Skin of body (tissue), 2 donors: ENCODE data around the gene EPHA4. TPM values are rescaled to one million over a fixed set of nuclear protein-coding genes. Genes with fewer than 3 reads are reported as not detected.
A peak's percentile ranks its signal among the peaks of the same experiment; 100 is the strongest.

Experiments used
- DNase-seq: peaks from one replicate; lab custom pipeline; 2025; lab: John Stamatoyannopoulos, UW
- total RNA-seq: library from RNA; depleted of rRNA; stranded (reverse); fragments of >200 nt; gene quantifications from one replicate; pipeline ENCODE4 v1.2.3, GENCODE V29; 2014

The EPHA4 gene
- total RNA-seq, 1 donor from 2014 or later: 51.2 TPM

DNA sequence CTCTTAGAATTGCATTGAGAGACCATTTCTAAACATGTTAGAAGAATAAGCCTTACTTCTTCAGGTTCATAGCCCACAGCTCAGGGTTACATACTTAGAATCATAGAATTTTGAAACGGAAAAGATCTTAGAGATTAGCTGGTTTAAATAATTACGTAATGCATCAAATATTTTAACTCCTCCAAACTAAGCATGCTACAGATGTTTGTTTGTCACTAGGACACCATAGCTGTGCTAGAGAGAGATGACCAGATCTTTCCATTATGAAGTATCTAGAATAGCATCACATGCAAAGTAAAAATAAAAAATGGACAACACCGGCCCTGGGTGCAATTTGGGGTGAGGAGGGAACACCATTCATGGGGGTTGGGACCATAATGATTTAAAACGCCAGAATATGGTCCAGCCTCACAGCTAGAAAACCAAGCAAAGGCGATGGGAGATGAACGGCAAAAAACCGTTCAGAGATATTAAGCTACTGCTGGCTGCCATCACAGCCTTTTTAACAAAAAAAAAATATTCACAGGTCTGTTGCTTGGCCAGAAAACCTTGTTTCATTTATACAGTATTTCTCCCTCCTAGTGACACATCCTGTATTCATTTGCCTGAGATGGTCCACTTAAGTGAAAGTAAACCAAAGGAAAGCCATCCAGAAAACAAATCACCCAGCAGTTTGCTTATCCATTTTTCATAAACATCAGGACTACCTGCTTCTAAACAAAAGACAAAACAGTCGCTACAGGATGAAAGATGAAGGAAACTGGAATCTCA is 94.2 kb downstream of the EPHA4 start:
- peak; percentile 18 for DNase-seq

DNA sequence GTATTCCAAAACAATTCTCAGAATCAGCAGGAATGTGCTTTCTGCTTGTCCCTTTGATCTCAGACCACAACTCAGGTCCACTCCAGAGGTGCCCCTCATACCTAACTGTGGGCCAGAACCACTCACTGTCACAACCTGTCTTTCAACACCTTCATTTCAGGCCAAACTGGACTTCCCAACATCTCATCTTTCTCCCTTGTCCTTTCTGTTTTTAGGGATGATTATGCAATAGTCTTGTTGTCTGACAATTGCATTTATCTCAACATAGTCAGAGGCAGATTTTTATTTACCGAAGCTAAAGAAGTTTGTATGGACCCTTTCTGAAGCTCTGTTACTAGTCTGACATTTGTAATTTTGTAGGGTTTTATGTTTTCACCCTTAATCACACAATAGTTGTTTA is 95.9 kb downstream of the EPHA4 start:
- no peak for DNase-seq

DNA sequence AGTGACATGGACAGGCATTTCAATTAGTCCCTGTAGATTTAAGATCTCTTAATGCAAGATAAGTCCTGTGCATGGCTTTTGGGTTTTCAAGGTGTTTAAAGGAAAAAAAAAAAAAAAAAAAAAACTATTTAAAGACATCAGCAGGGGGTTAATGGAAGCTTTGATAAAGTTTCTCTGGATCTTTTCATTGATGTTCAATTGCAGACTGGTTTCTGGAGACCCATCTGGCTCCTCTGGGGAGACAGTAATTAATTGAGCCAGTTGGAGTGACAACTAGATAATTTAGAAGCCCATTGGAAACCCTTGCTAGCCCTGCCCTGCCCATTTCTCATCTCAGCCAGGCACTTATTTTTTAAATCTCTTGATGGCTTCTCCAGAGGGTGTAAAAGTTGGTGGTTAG is 98.7 kb downstream of the EPHA4 start:
- DNase-seq: no peak

DNA sequence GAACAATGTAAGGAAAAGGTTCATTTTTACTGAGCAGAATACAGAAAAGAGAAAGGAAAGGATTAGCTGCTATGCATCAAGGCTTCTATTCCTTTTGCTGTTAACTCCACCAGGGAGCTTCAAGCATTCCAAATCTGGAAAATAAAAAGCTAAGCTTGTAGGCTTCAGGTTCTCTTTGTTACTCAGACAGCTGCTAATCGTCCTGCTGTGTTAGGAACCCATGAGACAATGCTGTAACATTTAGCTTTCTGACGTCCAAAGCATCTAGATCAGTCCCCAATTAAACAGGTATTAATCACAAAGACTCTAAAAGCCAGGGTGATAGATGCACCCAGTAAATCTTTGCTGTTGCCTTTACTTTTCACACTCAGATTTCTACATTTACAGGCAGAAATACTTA is 103.8 kb downstream of the EPHA4 start:
- no peak for DNase-seq

DNA sequence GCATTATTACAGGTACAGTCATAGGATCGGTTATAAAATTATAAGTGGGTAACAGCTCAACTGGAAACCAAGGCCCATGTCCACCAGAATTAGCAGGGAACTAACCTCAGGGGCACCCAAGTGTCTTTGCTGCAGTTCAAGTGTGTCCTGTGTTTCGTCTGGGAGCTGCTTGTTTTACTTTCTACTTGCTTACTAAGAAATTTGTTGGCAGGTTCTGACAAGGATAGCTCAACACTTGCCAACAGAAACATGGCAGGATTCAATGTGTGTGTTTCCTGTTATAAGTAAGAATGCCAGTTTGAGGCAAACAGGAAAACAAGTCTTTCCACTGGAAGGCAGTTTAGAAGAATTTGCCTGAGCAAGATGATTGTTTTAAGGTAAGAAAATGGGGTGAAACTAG is 104.5 kb downstream of the EPHA4 start:
- DNase-seq: no peak

DNA sequence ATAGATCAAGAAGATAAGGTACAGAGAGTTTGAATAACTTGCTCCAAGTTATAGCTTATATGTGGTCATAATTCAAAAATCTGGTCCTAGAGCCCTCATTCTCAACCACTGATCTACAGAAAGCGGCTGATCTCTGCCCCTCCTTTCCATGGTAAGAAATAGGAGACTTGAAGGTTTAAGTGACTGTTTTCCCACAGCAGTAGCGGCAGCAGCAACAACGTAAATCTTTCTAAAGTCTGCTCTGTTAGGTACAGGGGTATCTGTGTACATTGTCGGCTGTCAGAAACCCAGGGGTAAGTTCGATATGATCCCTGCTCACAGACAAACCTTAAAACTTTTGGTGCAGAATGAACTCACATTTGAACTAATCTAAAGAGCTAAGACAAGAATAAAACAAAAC is 105.4 kb downstream of the EPHA4 start:
- DNase-seq: no peak

DNA sequence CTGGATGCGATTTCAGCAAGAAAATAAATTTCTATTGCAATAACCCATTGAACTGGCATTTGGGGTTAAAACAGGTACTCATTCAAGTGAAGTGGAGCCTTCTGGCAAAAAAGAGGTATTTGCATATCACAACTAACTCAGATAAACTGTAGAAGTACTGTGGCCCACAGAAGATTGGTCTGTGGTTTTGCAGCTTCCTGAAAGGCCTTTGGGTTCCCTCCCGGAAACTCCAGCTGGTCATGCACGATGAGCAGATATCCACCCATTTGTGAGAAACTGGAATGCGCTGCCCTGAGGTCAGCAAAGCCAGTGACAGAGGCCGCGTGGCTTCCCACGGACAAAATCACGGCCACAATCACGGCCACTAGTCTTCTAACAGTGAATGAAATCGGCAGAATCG is 106.3 kb downstream of the EPHA4 start:
- DNase-seq: no peak

DNA sequence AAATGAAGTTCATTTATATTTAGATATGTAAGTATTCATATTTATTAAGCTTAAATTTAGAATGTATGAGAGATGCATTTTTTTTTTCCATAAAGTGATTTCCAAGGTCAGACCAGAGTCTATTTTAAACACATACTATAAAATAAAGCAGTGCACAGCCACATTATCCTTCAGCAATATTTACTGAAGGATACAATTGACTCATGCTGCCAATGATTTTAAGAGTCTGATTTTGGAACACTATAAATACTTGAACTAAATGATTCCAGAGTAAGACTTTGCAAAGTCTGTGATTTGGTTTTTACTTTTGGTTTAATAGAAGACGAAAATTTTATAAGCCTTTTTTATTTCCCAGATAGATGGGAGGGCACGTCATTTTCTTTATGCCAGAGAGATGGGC is 107.1 kb downstream of the EPHA4 start:
- DNase-seq: no peak

DNA sequence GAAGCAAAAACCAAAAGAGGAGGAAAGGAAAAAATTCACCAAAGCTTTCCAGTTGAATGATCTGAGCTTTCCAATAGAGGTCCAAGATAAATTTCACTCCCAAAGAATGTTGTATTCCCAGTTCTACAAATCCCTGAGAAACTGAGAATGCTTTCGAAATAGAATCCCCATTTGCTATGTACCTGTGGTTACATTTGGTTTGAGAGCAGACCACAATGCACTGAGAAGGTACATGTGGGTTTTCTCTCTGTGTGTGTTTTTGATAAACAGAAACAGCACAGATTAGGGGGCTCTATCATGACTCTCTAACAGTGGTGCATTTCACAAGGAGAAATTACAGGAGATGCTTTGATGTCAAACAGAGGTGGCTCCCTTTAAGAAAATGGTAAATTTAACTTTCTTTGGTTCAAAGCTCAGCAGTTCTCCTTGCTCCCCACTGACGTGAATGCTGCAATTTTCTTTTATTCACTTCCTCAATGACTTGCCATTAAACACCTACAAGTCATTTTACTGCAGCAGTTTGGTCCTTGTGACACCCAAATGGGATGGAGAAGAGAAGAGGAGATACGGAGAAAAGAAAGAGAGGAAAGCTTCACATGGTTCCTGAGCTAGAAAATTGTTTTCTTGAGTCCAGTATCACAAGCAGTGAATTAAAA is 108.7 kb downstream of the EPHA4 start:
- DNase-seq: no peak

DNA sequence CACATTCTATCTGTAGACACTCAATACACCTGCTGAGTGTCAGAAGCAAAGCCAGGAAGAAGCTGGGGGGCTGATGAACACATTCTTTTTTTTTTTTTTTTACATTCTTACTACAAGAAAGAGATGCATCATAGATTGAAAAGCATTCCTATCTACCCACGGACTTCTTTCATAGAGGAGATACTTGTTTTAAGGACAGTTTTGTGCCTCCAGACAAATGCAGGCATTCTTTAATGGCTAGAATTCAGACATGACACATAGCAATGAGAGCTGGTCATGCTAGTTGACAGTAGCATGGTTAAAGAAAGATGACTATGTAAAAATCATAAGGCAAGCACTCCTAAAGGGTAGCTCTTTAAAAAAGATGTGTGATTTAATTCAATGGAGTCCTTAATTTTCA is 110.2 kb downstream of the EPHA4 start:
- no peak for DNase-seq

DNA sequence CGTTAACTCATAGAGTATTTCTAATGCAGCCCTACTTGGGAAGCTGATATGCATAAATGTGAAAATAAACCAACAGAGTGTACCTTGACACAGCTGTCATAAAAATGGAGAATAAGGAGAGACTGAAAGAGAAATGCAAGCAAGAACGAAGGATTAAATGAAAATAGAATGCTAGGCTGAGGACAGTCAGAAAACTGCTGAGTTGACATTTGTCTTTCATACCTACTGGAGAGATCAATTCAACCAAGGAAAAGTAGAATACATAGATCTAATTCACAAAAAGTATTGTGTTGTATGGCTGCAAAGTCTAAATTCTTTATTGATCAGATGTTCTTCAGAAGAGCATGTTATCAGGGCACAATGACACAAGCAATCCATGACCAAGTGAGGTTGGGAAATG is 112.0 kb downstream of the EPHA4 start:
- DNase-seq: no peak

DNA sequence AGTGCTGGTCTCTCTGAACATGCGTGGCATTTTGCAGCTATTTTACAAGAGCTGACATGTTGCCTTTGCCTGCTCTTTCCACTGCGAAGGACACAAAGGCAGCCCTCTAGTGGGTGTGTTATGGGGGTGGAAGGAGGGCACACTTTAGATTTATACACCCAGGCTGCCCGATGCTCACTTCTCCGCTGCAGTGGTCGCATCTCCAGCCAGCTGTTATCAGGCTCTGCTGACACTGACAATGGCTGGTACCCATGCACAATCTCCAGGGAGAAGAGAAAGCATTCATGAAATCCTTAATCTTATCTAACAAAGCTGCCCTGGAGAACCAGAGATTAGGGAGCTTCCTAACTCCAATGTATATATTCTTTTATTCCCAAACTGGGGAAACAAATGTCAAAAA is 113.5 kb downstream of the EPHA4 start:
- DNase-seq: no peak

DNA sequence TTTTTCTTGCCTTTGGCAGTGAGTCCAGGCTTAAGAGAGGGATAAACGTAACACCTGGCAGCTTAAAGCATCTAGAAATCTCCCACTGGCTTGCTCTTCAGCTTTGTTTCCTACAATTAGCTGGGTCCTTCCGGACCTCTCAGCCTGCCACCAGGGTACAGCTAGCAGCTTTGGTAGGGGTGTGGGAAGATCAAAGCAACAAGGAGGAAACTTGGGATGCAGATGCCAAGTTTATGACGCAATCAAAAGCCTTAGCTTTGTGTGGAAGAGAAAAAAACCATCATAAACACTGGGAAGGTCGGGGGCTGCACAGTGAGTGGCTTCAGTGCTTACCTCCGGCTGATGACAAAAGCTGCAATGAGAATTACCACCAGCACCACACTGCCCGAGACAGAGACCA is 116.9 kb downstream of the EPHA4 start:
- no peak for DNase-seq

DNA sequence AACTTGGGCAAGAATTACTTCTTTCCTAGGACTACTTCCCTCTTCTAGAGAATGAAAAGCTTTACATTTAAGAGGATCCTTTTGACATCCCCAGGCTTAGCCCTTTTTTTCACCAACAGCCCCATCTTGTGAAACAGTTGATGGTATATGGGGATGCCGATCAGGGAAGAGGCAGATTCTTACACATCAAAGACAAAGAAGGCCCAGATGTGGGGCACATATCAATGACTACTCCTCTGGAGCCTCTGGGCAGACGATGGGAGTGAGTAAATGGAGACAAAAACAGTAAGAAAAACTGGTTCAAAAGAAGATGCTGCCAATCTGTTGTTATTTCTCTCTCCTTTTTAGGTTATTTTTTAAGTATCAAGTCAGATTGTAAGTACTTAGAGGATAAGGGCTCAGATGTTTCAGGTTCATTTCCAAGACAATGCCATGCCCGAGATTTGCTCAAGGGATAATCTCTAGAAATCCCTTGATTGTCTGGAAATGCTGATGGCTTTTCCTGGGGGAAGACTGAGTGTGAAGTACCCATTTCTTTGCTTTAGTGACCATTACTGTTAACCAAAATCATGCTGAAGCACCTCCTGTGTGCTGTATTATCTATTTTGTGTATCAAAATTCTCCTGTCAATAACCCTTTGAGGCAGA is 117.5 kb downstream of the EPHA4 start:
- DNase-seq: no peak

DNA sequence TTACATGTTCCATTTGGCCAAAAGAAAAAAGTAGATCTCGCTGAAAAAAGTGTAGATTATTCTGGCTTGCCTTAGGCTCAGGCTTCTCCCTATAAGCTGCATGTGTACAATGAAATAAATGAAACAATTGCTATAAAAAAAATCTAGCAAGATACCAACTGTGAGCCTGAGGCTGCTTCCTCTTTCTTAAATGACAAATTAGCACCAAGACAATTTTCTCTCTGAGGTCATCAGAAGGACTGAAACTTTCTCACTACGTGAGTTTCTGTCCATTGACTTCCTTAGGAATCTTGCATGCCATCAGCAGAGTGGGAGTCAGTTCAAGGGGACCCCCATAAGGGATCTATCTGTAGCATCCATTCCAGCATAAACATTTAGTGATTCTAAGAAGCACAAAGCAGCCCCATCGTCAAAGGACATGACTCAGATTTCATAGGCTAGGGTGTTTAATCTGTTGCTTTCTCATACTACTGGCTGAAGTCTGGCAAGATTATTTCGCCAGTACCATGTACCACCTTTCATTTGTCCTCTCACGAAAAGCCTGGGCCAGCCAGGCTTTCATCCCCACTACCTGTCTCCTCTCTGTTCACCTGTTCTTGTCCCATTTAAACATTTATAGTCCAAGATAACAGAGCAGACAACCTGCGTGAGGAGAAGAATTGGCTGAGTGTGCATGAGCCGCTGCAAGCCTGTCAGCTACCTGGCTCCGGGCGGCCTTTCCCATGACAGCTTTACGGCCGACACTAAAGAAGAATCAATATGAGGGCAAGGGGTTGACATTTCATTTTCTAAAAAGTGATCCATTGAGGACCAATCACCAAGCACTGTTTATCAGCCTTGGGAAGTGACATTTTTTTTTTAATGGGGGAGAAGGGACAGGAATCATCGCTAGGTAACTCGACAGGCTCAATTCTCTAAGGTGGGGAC is 120.0 kb downstream of the EPHA4 start:
- DNase-seq: no peak

DNA sequence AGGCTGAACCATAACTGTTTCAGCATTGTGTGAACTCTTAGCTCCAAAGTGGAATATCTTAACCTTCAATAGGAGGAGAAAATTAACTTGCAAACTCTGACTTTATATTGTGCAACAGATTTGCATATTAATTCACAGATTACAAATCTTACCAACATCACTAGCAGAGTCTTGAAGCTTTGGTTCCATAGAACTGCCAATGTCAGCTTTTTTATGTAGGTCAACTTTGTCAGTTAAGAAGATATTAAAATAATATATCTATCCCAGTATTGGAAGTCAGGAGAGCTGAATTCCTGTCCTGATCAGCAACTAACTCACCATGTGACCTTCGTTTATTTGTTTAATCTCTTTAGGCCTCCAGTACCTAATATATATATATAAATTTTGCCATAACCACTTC is 121.8 kb downstream of the EPHA4 start:
- no peak for DNase-seq

DNA sequence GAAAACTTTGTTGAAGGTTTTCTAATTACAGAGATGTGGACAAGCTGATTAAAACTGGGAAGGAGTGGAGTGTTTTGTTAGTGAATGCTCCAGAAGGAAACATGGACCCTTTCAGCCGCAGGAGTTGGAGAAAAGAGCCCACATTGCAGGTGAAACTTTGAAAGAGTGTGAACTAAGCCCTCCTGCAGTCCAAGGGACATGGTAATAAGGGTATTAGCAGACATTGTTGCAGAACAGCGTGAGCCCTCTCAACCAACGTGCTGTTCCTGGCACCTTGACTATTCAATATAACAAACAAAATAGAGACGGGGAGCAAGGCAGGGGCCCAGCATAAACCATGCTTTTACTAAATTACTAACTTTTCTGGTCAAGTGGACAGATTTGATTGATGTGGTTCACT is 122.7 kb downstream of the EPHA4 start:
- DNase-seq: no peak

DNA sequence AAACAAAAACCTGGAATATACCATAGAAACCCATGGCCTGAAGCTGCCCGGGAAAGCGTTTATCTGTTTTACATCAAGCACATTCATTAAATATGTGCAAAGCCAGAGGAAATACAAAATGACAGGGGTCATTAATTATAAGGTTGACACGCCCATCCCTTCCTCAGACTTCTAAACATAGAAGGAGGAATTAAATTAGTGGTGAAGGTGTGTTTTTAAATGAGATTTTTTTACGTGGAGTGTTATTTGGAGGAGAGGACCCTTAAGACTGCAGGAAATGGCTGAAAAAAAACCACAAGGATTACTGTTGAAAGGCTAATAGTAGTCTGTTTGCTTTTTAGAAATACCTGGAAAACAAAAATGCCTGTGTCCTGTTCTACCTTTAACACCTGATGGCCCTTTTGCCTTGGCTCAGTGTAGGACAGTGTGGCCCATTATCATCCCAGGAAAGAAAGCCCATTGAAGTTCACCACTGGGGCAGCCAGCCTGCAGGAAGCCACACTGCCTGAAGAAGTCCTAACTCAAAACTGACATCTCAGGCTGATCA is 123.2 kb downstream of the EPHA4 start:
- DNase-seq: no peak

DNA sequence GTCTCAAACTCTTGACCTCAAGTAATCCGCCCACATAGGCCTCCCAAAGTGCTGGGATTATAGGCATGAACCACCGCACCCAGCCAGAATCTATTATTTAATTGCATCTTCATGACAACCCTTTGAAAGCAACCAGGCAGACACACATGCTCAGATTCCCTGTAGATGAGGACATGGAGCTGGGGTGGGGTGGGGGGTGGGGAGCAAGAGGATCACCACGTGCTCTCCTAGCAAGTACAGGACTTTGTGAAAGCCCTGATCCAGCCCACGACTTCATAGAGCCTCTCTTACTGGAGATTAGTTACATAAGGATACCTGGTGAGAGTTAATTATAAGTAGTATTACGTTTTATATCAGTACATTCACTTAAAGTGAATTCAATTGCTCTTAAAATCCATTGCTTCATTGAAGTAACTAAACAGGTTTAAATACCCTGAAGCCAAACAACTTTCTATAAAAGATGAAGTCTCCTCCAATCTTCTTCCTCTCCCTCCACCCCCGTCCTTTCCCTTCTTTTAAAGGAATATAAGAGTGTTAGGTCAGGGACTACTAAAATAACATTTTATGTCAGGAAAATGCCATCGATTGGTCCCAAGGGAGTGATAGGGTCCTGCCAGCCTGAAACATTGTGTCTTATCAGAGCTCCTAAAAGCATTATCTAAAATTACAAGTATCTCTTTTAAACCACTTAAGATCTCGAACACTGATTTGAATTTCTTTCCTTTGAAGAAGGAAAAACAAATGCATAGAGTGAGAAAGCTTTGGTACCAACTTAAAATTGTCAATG is 123.9 kb downstream of the EPHA4 start:
- DNase-seq: no peak

DNA sequence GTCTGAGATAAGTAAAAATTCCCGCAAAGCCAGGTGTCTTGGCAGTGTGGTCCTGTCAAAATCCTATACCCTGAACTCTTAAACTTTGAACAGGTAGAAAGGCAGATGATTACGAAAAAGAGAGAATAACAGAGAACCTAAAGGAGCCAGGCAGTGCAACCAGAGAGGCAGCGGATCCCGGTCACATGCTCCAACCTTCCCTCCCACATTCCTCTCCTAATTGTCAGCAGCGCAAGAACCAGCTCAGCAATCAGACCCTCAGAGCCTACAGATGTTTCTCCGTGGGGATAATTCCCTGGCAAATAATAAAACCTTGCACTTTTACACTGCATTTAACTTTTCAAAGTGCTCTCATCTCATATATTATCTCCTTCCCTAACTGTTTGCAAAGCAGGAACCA is 124.8 kb downstream of the EPHA4 start:
- no peak for DNase-seq

DNA sequence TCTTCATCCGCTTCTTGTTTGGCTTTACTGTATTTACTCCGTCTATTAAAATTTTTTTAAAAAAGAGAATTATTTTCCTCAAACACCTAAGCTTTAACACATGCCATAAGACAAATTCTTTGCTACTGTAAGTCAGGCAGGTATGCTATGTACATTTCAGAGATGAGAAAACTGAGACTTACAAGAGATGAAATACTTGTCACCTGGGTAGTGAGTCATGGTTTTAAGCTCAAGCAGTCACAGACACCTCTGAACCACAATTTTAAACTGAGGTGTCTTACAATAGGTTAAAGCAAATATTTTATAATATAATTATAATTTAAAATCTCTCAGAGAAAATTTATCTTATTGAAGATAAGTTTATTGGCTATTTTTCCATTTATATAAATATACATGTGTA is 126.0 kb downstream of the EPHA4 start:
- DNase-seq: no peak
